ENCODE measurements around the gene NPFFR2.
"Not testable (repeated sequence)": the region's sequence is repeated elsewhere in the genome, so short reads cannot be mapped to it uniquely, and the experiment has no call there.

Gene NPFFR2

GRCh38 chr4:72077346-72077745, 45.5 kb downstream of the NPFFR2 start:
- H3K27ac ChIP-seq, result no peak overlapping the region
- TF ChIP-seq CTCF (conservative IDR thresholded peaks at IDR 0.05) (no peak), ZFX (IDR thresholded peaks at IDR 0.05) (no peak)

- no peak for TF ChIP-seq CTCF (conservative IDR thresholded peaks at IDR 0.05)
- no peak for TF ChIP-seq ZFX (IDR thresholded peaks at IDR 0.05)
- no peak overlapping the region for H3K27ac ChIP-seq
These were observed 52.8 kb downstream of the NPFFR2 start for GRCh38 chr4:72084587-72085011.

- not testable (repeated sequence) for H3K27ac ChIP-seq
These were observed 58.8 kb downstream of the NPFFR2 start for GRCh38 chr4:72090606-72091005.

- TF ChIP-seq CTCF (conservative IDR thresholded peaks at IDR 0.05) (no peak), ZFX (IDR thresholded peaks at IDR 0.05) (no peak)
- H3K27ac ChIP-seq, result no peak overlapping the region
These were observed 62.4 kb downstream of the NPFFR2 start for GRCh38 chr4:72094059-72094797.

- TF ChIP-seq CTCF (conservative IDR thresholded peaks at IDR 0.05) (no peak), ZFX (IDR thresholded peaks at IDR 0.05) (no peak)
These were observed 75.7 kb downstream of the NPFFR2 start for GRCh38 chr4:72107456-72107855.

GRCh38 chr4:72109364-72109763, 77.6 kb downstream of the NPFFR2 start:
- H3K27ac ChIP-seq, result no peak overlapping the region
- TF ChIP-seq CTCF (conservative IDR thresholded peaks at IDR 0.05), result no peak

More at GRCh38 chr4:72107456-72107855, 75.7 kb downstream of the NPFFR2 start:
- H3K27ac ChIP-seq, result no peak overlapping the region

- TF ChIP-seq ZFX (IDR thresholded peaks at IDR 0.05) (no peak), CTCF (conservative IDR thresholded peaks at IDR 0.05) (no peak)
- H3K27ac ChIP-seq, result no peak overlapping the region
These were observed 78.2 kb downstream of the NPFFR2 start for GRCh38 chr4:72109959-72110497.

- TF ChIP-seq CTCF (conservative IDR thresholded peaks at IDR 0.05) (no peak), ZFX (IDR thresholded peaks at IDR 0.05) (no peak)
- H3K27ac ChIP-seq, result no peak overlapping the region
These were observed 79.1 kb downstream of the NPFFR2 start for GRCh38 chr4:72110886-72111285.

Measured in C4-2B (cell line).